WI38 (cell line): ENCODE results near the gene RPL27A.

Experiments used
- H3K4me3 ChIP-seq: 2 replicates; pipeline ENCODE4 v1.5.1; 2011; ENCODE audit warnings: low read depth, mild to moderate bottlenecking, control low read depth, low read length
- TF ChIP-seq, protein P1 (sequence below): IDR thresholded peaks from 2 replicates; pipeline ENCODE4 v1.5.1; 2012; ENCODE audit warnings: low read depth, mild to moderate bottlenecking, control low read depth, low read length

Gene RPL27A

DNA sequence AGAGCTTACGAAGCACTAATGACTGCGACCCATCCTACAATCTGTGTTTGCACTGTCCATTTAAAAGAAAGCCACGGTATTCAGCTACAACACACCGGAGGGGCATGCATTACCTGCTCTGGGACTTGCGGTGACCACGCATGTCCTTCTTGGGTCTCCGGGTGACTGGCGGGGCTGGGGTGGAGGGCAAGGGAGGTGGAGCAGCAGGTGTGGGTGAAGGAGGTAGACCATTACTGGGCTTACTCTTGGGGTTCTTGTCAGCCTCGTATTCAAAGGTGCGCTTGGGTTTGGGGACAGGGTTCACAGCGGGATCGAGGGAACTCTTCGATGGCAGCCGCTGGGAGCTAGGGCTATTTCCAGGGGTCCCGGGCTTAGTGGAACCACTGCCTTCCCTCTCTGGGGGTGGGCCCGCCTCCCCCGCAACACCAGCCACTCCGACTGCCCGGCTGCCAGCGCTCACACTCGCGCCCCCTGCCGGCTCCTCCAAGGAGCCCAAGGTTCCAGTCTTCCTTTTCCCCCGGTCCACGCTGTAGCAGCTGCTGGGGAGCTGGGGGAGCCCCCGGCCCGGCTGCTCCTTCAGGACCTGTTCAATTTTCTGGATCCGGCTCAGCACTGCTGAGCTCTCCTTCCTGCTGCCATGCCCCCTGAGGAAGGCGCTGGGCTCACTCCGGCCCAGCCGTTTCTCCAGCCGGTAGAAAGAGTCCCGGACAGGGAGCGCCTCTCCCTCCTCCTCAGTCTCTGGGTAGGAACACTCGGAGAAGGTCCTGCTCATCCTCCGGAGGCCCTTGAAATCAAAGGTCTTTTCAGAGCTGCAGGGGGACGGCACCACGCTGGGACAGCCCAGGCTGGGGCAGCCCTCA, 47.5 kb downstream of the RPL27A start:
- TF ChIP-seq, protein P1, sequence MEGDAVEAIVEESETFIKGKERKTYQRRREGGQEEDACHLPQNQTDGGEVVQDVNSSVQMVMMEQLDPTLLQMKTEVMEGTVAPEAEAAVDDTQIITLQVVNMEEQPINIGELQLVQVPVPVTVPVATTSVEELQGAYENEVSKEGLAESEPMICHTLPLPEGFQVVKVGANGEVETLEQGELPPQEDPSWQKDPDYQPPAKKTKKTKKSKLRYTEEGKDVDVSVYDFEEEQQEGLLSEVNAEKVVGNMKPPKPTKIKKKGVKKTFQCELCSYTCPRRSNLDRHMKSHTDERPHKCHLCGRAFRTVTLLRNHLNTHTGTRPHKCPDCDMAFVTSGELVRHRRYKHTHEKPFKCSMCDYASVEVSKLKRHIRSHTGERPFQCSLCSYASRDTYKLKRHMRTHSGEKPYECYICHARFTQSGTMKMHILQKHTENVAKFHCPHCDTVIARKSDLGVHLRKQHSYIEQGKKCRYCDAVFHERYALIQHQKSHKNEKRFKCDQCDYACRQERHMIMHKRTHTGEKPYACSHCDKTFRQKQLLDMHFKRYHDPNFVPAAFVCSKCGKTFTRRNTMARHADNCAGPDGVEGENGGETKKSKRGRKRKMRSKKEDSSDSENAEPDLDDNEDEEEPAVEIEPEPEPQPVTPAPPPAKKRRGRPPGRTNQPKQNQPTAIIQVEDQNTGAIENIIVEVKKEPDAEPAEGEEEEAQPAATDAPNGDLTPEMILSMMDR = no peak
- H3K4me3 ChIP-seq = no peak overlapping the region

DNA sequence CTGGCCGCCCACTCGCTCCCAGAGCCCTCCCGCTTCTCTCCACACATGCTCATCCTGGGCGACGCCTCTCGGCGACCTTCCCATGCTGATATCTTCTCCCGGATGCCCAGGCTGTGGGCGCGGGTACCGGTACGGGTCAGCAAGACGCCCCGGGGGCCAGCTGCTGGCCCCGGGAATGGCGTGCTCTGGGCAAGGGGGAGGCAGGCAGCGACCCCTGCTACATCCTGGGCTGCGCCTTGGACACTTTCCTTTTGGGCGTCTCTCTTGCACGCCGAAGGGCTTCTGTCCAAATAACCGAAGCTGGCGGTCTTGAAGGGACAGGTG, 48.1 kb downstream of the RPL27A start:
- TF ChIP-seq, protein P1 = no peak
- no peak overlapping the region for H3K4me3 ChIP-seq

DNA sequence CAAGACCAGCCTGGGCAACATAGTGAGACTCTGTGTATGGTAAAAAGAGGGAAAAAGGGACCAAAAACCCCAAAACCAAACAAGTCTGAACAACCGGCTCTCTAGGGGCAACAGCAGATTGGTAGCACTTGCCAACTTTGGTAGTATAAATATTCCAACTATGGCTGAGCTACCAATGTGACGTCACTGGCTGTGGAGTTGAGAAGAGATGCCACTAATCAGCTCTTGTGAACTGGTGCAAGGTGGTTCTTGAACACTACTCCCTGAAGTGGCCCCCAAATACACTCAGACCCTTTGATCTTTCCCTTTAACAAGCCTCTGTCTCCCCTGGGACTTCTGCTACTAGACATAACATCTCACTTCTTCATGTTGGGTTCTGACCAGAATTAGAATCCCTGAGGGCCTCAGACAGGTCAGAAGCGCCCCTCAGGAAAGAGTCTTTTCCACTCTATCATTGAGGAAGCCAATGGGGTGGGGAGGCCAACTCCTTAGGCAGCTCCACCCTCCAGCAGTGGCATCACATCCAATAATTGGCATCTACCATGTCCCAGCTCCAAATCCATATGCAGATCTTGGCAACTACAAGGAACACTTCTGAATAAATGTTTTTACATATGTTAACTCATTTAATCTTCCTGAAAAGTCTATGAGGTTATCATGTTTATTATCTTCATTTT, 49.2 kb downstream of the RPL27A start:
- H3K4me3 ChIP-seq = no peak overlapping the region
- TF ChIP-seq, protein P1 = no peak

DNA sequence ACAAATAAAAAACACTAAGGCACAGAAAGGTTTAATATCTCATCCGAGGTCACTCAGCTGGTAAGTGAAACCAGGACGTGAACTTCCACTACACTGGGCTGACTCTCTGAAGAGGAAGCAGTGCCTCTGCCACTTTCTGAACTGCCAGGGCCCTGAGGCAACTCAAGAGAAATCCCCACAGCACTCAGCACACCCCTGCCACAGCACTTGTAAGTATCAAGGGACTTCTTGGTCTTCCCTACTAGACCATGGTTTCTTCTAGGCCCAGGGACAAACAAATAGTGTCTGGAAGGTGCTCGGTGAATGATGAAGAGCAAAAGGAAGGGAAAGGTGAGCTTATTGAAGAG, 49.7 kb downstream of the RPL27A start:
- TF ChIP-seq, protein P1 = no peak
- no peak overlapping the region for H3K4me3 ChIP-seq

DNA sequence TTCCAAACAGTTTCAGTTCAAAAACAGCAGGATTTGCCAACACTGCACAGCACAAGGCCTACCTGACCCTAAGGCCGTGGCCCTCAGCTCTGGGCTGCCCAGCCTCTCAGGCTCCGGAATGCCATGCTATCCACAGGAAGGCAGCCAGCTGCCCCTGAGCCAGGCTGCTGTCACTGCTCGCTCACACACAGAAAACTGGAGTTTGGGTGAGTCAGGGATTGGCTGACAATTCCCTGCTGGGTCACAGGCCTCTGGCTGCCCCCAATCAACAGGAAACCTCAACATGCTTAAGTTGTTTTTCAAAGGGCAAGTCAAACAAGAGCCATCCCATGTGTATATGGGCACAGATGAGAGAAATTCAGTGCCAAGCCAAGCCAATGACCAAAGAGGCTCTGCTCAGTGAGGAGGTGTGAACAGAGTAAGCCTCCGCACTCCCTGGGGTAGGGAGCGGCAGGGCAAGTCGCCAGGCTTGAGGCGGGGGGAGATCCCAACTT, 50.2 kb downstream of the RPL27A start:
- TF ChIP-seq, protein P1 = no peak
- no peak overlapping the region for H3K4me3 ChIP-seq

DNA sequence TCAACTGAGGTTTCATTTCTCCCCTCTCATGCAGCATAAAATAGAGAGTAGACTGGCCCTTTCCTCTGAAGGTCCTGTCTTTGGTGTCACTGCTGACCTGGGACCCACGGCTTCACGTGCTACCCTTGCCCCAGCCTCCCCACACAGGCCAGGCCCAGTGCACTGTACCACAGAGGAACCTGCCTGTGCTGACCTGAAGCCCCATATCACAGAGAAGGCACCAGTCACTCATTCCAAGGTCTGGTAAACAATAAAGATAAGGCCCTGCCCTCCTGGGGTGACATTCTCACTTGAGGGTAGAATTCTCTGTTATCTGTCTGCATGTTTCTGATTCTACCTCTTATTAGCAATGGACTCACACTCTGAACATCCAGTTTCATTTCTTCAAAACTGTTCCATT, 51.3 kb downstream of the RPL27A start:
- no peak overlapping the region for H3K4me3 ChIP-seq
- TF ChIP-seq, protein P1 = no peak

DNA sequence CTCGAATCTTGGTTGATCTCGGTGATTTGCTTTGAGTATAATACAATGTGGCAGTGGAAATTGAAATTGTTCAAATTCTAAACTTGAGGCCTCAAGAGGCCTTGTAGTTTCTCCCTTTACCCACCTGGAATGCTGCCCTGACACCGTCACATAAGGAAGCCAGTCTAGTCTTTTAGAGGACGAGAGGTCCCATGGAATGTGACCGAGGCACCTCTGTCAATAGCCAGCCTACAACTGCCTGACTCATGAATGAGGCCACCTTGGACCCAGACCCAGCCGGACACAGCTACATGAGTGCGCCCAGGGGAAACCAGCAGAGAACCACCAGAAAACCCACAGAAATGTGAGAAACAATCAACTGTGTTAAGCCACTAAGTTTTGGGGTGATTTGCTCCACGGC, 52.5 kb downstream of the RPL27A start:
- TF ChIP-seq, protein P1 = no peak
- H3K4me3 ChIP-seq = no peak overlapping the region
